Neural crest cell (in vitro differentiated cells): ENCODE data around the gene B3GAT2. TPM values are rescaled to one million over a fixed set of nuclear protein-coding genes. Genes with fewer than 3 reads are reported as not detected.

Experiments
- DNase-seq: peaks from one replicate; pipeline ENCODE4 v3.0.0; 2021; ENCODE audit warnings: low read depth, mixed read lengths, low spot score
- H3K27ac Mint-ChIP-seq: one replicate; pipeline ENCODE4 v1.8.0; 2021; ENCODE audit warnings: mild to moderate bottlenecking, mixed read lengths; ENCODE audit not compliant: unreplicated experiment
- H3K27me3 Mint-ChIP-seq: 2 replicates; pipeline ENCODE4 v1.8.0; 2021; ENCODE audit warnings: low read depth, mild to moderate bottlenecking, mixed read lengths
- H3K36me3 Mint-ChIP-seq: 2 replicates; pipeline ENCODE4 v1.8.0; 2021; ENCODE audit warnings: low read depth, mild to moderate bottlenecking, mixed read lengths
- H3K4me1 Mint-ChIP-seq: 2 replicates; pipeline ENCODE4 v1.8.0; 2021; ENCODE audit warnings: mixed read lengths
- H3K4me3 Mint-ChIP-seq: one replicate; pipeline ENCODE4 v1.8.0; 2021; ENCODE audit warnings: mild to moderate bottlenecking, mixed read lengths
- H3K9me3 Mint-ChIP-seq: 2 replicates; pipeline ENCODE4 v1.8.0; 2021; ENCODE audit warnings: mixed read lengths
- CTCF ChIP-seq: fragments of 200-600 bp; sonication (generic); conservative IDR thresholded peaks from 2 replicates; pipeline ENCODE4 v1.5.0; 2021; ENCODE audit warnings: antibody characterized with exemption, mild to moderate bottlenecking
- total RNA-seq: library from RNA; stranded (reverse); gene quantifications from 2 replicates; pipeline ENCODE4 v1.2.1, GENCODE V29; 2021

B3GAT2 gene
- total RNA-seq, 1 donor from 2014 or later = 1.2 TPM

GRCh38 chr6:70863343-70863742, 93.5 kb downstream of the B3GAT2 start:
- Mint-ChIP-seq H3K27me3 (no peaks in the 10 kb centered on the region), H3K4me1 (peaks cover 16% of the 10 kb centered on the region), H3K9me3 (peaks cover 4% of the 10 kb centered on the region), H3K36me3 (peaks cover 5% of the 10 kb centered on the region), H3K4me3 (no peak overlapping the region), H3K27ac (no peak overlapping the region)
- no peak for TF ChIP-seq CTCF
- DNase-seq = no peak

- Mint-ChIP-seq H3K27me3 (no peaks in the 10 kb centered on the region), H3K4me1 (peaks cover 16% of the 10 kb centered on the region), H3K36me3 (peaks cover 3% of the 10 kb centered on the region), H3K9me3 (no peaks in the 10 kb centered on the region), H3K4me3 (no peak overlapping the region), H3K27ac (no peak overlapping the region)
- TF ChIP-seq CTCF = no peak
- no peak for DNase-seq
Measured at GRCh38 chr6:70860920-70861319, 95.9 kb downstream of the B3GAT2 start.

- H3K9me3 Mint-ChIP-seq = no peaks in the 10 kb centered on the region
- peaks cover 5% of the 10 kb centered on the region for H3K36me3 Mint-ChIP-seq
- H3K27me3 Mint-ChIP-seq = no peaks in the 10 kb centered on the region
- H3K27ac Mint-ChIP-seq = no peak overlapping the region
- H3K4me3 Mint-ChIP-seq = no peak overlapping the region
- no peak for TF ChIP-seq CTCF
- DNase-seq = no peak
- peaks cover 16% of the 10 kb centered on the region for H3K4me1 Mint-ChIP-seq
Measured at GRCh38 chr6:70860045-70860444, 96.8 kb downstream of the B3GAT2 start.

- H3K27ac Mint-ChIP-seq = no peak overlapping the region
- DNase-seq = no peak
- TF ChIP-seq CTCF = no peak
- no peaks in the 10 kb centered on the region for H3K27me3 Mint-ChIP-seq
- no peaks in the 10 kb centered on the region for H3K9me3 Mint-ChIP-seq
- H3K4me1 Mint-ChIP-seq = no peaks in the 10 kb centered on the region
- peaks cover 5% of the 10 kb centered on the region for H3K36me3 Mint-ChIP-seq
- no peak overlapping the region for H3K4me3 Mint-ChIP-seq
Measured at GRCh38 chr6:70857387-70858077, 99.3 kb downstream of the B3GAT2 start.

GRCh38 chr6:70852667-70853246, 104.1 kb downstream of the B3GAT2 start:
- Mint-ChIP-seq H3K4me1 (peaks cover under 1% of the 10 kb centered on the region), H3K27ac (no peak overlapping the region), H3K36me3 (peaks cover 7% of the 10 kb centered on the region), H3K9me3 (no peaks in the 10 kb centered on the region), H3K4me3 (no peak overlapping the region), H3K27me3 (no peaks in the 10 kb centered on the region)
- DNase-seq = no peak
- no peak for TF ChIP-seq CTCF
